Measurements from ENCODE around the gene GPRC5A.

- no peak for TF ChIP-seq CTCF (IDR thresholded peaks at IDR 0.05)
- TF ChIP-seq POLR2A (IDR thresholded peaks at IDR 0.05), result no peak
Observed at GRCh38 chr12:12934556-12934955, 43.2 kb downstream of the GPRC5A start.

Measured in tibial nerve (tissue), 3 donors.